HL-60/S4 treated with phorbol 12-myristate 13-acetate at 8.2 ng/mL for 4 days and 3 days (cell line): ENCODE data around the gene PTPRN2.

Experiments used
- in situ Hi-C: fragments of 300-500 bp; cut with MboI; formaldehyde crosslinking; loops from 2 replicates; pipeline ENCODE4 v1.15.0; 2022; ENCODE audit warnings: low sequenced_read_pairs

The PTPRN2 gene

DNA sequence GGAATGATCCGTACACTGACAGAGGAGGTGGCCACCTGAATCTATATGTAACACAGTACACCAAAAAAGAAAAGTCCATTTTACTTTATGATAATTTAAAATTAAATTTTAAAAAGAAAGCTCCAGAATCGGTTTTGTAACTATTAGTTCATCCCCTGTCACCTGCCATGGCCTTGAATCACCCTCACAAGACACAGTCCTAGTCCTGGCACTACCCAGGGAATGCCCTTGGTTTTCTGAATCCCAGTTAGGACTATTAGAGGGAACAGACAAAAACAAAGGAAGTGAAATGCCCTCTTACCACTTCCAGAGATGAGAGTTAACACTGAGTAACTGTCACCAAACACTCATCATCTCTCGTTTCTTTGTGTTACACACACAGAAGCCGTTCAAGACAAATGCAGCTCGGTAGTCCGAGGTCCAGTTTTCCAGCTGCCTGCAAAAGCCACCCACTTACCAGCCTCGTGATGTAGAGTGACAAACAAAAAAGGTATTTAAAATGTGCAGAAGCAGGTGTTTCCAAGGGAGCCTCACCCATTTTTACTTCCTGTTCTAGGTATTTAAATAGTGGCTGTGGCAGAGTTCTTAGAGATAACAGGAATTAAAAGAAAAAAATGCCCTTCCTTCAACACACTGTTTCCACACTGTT lies 6.1 kb downstream of the PTPRN2 start:
- in situ Hi-C loops, result no loop called here

- in situ Hi-C loops, result no loop called here
Observed at GRCh38 chr7:158579662-158580646, 7.7 kb downstream of the PTPRN2 start.

DNA sequence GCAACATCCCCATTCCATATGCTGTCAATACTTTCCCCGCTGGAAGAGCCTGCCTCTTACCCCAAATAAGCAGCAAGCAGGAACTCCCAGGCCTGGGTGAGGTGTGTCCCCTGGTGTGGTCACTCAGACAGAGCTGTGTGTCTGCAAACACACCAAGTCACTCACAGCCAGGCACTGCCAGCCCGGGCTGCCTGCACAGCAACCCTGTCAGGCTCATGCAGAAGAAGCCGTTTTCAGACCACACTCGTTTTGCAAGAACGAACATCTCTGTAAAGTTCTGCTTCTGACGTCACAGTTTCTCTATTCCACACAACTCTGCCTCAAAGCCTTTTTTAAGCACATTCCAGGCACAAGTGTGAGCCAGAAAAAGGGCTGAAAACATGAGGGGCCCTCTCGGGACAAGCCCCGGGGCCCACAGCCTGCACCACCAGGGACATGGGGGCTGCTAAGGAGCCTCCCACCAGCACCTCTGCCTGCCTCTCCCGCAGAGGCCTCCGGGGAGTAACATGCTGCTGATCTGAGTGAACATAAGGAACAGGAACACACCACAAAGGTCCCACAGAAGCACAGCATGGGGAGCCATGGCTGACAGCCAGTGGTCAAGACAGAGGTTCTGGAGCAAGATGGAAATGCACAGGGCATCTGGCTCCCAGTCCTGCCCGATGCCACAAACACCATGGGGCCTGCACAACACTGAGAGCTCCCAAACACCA lies 11.4 kb downstream of the PTPRN2 start:
- in situ Hi-C loops, result no loop called here

DNA sequence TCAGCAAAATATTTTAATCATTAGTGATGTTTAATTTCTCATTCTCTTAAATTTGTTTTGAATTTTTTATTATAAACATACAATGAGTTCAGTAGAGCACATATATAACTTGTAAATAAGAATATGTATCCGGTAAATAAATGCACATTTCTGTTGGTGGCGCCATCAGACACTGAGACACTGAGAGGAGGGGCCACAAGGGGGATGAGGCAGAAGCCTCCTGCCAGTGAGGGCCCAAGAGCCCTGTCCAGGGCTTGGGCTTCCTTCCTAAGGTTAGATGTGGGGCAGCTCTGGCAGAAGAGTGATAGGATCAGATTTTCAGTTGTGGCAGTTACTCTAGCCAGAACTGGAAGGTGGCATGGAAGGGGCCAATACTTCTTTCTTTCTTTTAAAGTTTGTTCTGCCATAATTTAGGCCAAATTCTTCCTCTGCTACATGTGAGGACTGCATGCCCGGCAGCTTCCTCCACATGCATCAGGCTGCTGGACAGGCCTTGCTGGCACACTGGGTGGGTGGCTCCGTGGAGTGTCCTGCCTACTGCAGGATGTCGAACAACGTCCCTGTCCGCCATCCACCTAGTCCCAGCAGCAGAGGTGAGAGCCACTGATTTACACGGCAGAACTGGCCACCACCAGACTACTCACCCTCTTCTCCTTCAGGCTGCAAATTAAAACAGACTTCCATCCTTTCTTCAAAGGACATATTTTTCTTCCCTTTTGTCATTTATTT lies 13.2 kb downstream of the PTPRN2 start:
- in situ Hi-C loops, result no loop called here

- in situ Hi-C loops, result no loop called here
Observed at GRCh38 chr7:158573310-158573709, 14.3 kb downstream of the PTPRN2 start.

DNA sequence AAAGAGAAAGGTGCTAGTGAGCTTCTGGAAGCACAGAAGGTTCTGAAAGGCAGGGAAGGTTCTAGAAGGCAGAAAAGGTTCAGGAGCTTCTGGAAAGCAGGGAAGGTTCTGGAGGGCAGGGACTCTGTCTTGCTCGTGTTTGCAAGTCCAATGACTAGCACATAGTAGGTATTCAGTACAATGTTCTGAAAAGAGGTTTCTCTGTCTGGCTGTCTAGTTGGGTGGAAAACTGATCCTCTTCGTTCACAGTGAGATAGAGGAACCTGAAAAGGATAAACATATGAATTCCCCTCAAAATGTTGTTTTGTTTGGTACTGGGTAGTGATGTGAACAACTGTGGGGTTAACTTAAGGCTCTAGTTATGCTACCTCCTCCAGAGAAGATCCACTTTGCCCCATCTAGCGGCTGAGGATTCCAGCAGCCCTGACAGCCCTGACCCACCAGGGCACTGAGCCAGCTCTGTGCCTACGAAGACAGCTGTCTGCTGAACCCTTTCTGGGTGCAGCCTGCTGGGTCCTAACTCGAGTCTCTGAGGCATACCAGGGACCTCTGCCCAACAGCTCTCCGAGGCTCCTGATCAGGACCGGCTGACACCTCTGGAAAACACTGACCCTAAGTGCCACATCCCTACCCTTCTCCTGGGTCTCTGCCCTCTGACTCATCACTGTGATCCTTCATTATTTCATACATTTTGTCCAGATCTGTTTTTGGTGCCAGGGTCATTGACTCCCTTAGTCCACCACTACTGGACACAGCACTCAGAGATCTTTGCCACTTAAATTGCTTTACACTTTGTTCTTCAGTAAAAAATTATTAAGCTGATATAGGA lies 15.4 kb downstream of the PTPRN2 start:
- in situ Hi-C loops, result no loop called here

- in situ Hi-C loops, result no loop called here
Observed at GRCh38 chr7:158570449-158571170, 17.0 kb downstream of the PTPRN2 start.

DNA sequence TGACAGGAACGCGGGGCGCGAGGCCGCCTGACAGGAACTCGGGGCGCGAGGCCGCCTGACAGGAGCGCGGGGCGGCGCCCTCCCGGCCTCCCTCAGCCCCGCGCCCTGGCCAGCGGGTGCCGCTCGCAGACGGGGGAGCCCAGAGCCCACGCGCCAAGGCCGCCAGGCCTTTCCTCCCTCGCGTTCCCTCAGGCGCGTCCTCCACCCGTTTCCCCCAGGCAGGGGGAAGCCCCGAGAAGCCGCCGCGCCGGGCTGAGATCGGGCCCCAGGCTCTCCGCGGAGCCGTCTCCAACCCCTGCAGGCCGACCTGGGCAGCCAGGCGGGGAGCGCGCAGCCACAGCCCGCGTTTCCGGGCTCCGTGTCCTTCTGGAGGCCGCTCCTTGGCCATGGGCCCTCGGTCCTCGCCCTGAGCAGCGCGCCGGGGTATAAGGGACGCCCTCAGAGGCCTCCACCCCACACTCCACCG lies 17.7 kb downstream of the PTPRN2 start:
- in situ Hi-C loops, result no loop called here

GRCh38 chr7:158568974-158569857 lies 18.4 kb downstream of the PTPRN2 start:
- in situ Hi-C loops, result no loop called here

DNA sequence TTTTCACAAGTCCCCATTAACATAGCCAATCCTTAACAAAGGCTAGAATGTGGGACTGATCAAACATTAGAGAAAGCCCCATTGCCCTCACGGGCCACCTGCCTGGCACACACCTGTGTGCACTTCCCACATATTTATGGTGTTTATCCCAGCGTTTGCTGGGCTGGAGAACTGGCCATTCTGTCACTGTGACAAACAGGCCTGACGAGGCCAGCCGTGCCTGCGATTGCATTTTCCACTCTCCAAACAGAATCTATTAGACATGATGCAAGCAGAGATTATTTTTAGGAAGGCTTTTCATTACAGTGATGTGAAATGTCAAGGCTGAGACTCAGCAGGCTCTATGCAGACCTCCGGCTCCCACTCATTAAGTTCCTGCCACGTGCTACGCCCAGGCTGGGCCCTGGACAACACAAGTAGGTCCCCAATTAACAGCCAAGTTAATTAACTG lies 20.4 kb downstream of the PTPRN2 start:
- in situ Hi-C loops, result no loop called here

GRCh38 chr7:158564663-158565035 lies 23.0 kb downstream of the PTPRN2 start:
- in situ Hi-C loops, result no loop called here

GRCh38 chr7:158563911-158564662 lies 23.5 kb downstream of the PTPRN2 start:
- in situ Hi-C loops, result no loop called here

GRCh38 chr7:158563051-158563450 lies 24.6 kb downstream of the PTPRN2 start:
- in situ Hi-C loops, result no loop called here

DNA sequence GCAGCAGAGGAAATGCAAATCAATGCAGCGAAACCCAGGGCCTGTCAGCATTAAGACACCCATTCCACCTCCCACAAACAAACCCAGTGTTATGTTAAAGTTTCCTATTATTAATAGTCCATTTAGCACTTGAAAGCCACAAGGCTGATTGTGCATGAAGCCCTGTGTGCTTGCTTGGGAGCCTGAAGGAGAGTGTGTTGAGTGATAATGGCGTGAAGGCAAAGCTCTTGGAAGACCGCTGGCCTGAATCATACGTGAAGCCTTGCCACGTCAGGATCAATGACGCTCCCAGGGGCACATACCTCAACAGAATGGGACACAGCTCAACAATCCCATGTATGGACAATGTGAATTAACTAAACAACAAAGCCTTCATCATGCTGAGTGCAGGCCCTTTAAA lies 25.1 kb downstream of the PTPRN2 start:
- in situ Hi-C loops, result no loop called here

- in situ Hi-C loops, result no loop called here
Observed at GRCh38 chr7:158561659-158562058, 26.0 kb downstream of the PTPRN2 start.

DNA sequence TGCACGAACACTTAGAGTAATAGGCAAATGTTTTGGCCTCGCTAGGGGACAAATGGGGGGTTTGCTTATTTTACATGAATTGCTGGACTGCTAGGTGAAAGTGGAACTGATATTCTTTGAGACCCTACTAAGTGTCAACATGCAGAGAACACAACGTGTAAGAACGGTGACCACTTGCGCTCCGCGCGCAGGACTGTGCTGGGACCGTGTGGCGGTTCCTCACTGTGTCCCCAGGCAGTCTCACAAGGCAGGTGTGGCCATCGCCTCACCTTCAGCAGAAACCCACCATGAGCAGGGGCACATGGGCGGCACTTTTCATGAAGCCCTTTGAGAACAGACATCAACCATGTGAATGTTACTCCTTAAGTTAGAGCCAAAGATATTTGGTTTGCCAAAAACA lies 27.2 kb downstream of the PTPRN2 start:
- in situ Hi-C loops, result no loop called here

GRCh38 chr7:158559356-158559755 lies 28.3 kb downstream of the PTPRN2 start:
- in situ Hi-C loops, result no loop called here
